ENCODE measurements around the gene BBS9. TPM values are rescaled to one million over a fixed set of nuclear protein-coding genes. Genes with fewer than 3 reads are reported as not detected.
A peak's percentile ranks its signal among the peaks of the same experiment; 100 is the strongest.

The BBS9 gene
- total RNA-seq, 6 experiments from 2014 or later, result 3.0 to 8.0 (median 6.6) TPM

DNA sequence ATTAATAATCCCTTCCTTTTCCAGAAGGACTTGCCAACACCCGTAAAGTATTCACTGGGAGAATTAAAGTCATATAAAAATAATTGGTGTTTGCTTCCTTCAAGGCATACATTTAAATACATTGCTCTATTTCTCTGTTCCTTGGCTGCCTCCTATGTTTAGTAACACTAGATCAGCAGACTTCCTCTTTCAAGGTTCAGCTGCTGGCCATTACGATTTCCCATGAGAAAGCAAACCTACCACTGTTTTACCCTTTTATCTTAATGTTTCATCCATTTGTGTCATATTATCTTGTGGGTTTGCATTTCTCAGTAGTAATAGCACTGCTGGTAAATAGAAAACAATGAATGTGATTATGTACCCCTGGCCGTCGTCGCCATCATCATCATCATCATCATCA lies 462.1 kb downstream of the BBS9 start:
- H3K4me3 ChIP-seq, result no peak overlapping the region
- ATAC-seq, result peak in 1 of 4 donors; percentile 28
- no peak overlapping the region for H3K27ac ChIP-seq
- H3K9me3 ChIP-seq, result no peaks in the 10 kb centered on the region
- TF ChIP-seq POLR2A (IDR thresholded peaks at IDR 0.05), result no peak
- TF ChIP-seq, protein P1, sequence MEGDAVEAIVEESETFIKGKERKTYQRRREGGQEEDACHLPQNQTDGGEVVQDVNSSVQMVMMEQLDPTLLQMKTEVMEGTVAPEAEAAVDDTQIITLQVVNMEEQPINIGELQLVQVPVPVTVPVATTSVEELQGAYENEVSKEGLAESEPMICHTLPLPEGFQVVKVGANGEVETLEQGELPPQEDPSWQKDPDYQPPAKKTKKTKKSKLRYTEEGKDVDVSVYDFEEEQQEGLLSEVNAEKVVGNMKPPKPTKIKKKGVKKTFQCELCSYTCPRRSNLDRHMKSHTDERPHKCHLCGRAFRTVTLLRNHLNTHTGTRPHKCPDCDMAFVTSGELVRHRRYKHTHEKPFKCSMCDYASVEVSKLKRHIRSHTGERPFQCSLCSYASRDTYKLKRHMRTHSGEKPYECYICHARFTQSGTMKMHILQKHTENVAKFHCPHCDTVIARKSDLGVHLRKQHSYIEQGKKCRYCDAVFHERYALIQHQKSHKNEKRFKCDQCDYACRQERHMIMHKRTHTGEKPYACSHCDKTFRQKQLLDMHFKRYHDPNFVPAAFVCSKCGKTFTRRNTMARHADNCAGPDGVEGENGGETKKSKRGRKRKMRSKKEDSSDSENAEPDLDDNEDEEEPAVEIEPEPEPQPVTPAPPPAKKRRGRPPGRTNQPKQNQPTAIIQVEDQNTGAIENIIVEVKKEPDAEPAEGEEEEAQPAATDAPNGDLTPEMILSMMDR (IDR thresholded peaks at IDR 0.05), result no peak
- intact Hi-C loops (cut with DNase I), result no loop called here
- H3K27me3 ChIP-seq, result no peaks in the 10 kb centered on the region
- H3K36me3 ChIP-seq, result no peaks in the 10 kb centered on the region
- H3K4me1 ChIP-seq, result no peaks in the 10 kb centered on the region
- DNase-seq, result no peak
- 62% methylated on average over 5 of the region's 5 CpGs for WGBS (ENCODE audit: insufficient coverage, low coverage, low lambda C conversion rate, missing lambda C conversion rate)

DNA sequence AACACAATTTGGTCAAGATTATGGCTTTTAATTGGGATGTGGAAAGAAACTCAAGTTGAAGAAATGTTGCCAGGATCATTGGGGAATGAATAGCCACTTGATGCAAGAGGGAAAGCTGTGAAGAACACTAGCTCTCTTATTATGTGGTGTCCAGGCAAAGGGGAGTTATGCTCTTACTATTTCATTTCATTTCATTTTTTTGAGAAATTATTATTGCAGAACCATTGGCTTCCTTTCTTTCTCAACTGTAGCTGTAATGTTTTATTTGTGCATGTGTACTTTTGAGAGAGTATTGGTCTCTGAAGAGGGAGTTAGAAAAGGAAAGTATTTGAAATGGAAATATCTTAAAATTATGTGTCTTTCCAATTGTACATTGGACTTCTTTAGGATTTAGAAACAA lies 463.4 kb downstream of the BBS9 start:
- Histone ChIP-seq H3K27me3 (no peaks in the 10 kb centered on the region), H3K36me3 (no peaks in the 10 kb centered on the region), H3K4me1 (no peaks in the 10 kb centered on the region), H3K9me3 (no peaks in the 10 kb centered on the region), H3K27ac (no peak overlapping the region), H3K4me3 (no peak overlapping the region)
- DNase-seq, result no peak
- no peak for TF ChIP-seq POLR2A (IDR thresholded peaks at IDR 0.05)
- TF ChIP-seq, protein P1 (IDR thresholded peaks at IDR 0.05), result no peak
- no peak for ATAC-seq
- intact Hi-C loops (cut with DNase I), result no loop called here

GRCh38 chr7:33593611-33594010 lies 464.2 kb downstream of the BBS9 start:
- H3K36me3 ChIP-seq, result no peaks in the 10 kb centered on the region
- DNase-seq, result no peak
- no peaks in the 10 kb centered on the region for H3K9me3 ChIP-seq
- intact Hi-C loops (cut with DNase I), result no loop called here
- no peaks in the 10 kb centered on the region for H3K27me3 ChIP-seq
- ATAC-seq, result no peak
- no peaks in the 10 kb centered on the region for H3K4me1 ChIP-seq
- WGBS (ENCODE audit: insufficient coverage, low coverage, low lambda C conversion rate, missing lambda C conversion rate), result 87% methylated on average over 2 of the region's 3 CpGs
- TF ChIP-seq POLR2A (IDR thresholded peaks at IDR 0.05), result no peak
- TF ChIP-seq, protein P1 (IDR thresholded peaks at IDR 0.05), result no peak
- no peak overlapping the region for H3K4me3 ChIP-seq
- H3K27ac ChIP-seq, result no peak overlapping the region

DNA sequence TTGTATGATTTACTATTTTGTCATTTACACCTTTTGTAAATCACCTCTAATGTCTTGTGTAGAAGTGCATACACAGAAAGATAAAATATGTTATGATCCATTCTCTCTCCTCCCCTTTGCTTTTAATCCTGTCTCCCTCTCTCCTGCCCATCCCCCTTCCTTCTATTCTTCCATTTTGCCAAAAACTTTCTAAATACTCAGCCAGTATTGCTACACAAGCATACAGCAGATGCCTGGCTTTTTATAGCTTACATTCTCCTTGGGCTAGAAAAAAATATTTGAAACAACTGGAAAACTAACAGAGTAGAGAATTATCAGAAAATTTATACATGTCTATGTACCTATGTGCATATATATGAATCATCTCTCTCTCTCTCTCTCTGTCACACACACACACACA lies 467.3 kb downstream of the BBS9 start:
- Histone ChIP-seq H3K9me3 (no peaks in the 10 kb centered on the region), H3K36me3 (no peaks in the 10 kb centered on the region), H3K4me1 (no peaks in the 10 kb centered on the region), H3K4me3 (no peak overlapping the region), H3K27me3 (no peaks in the 10 kb centered on the region), H3K27ac (no peak overlapping the region)
- intact Hi-C loops (cut with DNase I), result no loop called here
- DNase-seq (no peak), ATAC-seq (no peak)
- TF ChIP-seq, protein P1 (IDR thresholded peaks at IDR 0.05), result no peak
- TF ChIP-seq POLR2A (IDR thresholded peaks at IDR 0.05), result no peak

GRCh38 chr7:33597181-33597580 lies 467.8 kb downstream of the BBS9 start:
- ATAC-seq (no peak), DNase-seq (no peak)
- TF ChIP-seq, protein P1 (IDR thresholded peaks at IDR 0.05), result no peak
- TF ChIP-seq POLR2A (IDR thresholded peaks at IDR 0.05), result no peak
- no peaks in the 10 kb centered on the region for H3K4me1 ChIP-seq
- intact Hi-C loops (cut with DNase I), result no loop called here
- no peaks in the 10 kb centered on the region for H3K36me3 ChIP-seq
- no peaks in the 10 kb centered on the region for H3K27me3 ChIP-seq
- H3K9me3 ChIP-seq, result no peaks in the 10 kb centered on the region
- H3K27ac ChIP-seq, result no peak overlapping the region
- WGBS (ENCODE audit: insufficient coverage, low coverage, low lambda C conversion rate, missing lambda C conversion rate), result 91% methylated on average over 1 of the region's 1 CpG
- no peak overlapping the region for H3K4me3 ChIP-seq

Measured in right lobe of liver (tissue), 6 donors.